ENCODE results near the gene JPH4. TPM values are rescaled to one million over a fixed set of nuclear protein-coding genes. Genes with fewer than 3 reads are reported as not detected.

The JPH4 gene
- polyA plus RNA-seq, 1 donor (not counting 4 experiments of a cell fraction or from before 2014, with no cell fraction given) = 0.01 TPM

DNA sequence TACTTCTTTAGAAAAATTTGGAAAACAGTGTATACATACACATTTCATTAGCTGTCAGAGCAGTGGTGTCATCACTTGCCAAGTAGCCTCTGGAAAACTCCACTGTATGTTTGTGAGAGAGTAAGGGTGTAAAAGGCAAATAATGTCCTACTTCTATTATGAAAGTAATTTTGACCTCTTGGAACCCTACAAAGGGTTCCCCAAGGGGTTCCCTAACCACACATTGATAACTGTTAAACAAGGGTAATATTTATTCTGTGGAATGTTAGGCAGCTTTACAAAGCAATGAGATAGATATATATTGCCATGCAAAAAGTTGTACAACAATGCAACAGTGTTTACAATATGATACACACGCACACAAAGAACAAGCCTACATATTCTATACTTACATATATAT, 38.9 kb upstream of the JPH4 start:
- Histone ChIP-seq H3K4me2 (ENCODE audit: control insufficient read depth, extremely low read depth, insufficient read depth, low read depth, low read length) (no peak overlapping the region), H2AFZ (ENCODE audit: control insufficient read depth, low read length) (no peak overlapping the region), H3K36me3 (ENCODE audit: control insufficient read depth in 2 of 2, extremely low read depth in 1 of 2, insufficient read depth in 2 of 2, low read length in 2 of 2) (no peaks in the 10 kb centered on the region), H3K9me1 (ENCODE audit: control insufficient read depth, extremely low read depth, insufficient read depth, low read length) (no peaks in the 10 kb centered on the region), H4K20me1 (ENCODE audit: control insufficient read depth, extremely low read depth, insufficient read depth, low read length) (no peaks in the 10 kb centered on the region), H3K9ac (ENCODE audit: control insufficient read depth, extremely low read depth, insufficient read depth, low read length) (no peak overlapping the region), H3K79me2 (ENCODE audit: control insufficient read depth, insufficient read depth, low read length) (no peaks in the 10 kb centered on the region), H3K27ac (ENCODE audit: control insufficient read depth, insufficient read depth, low read length) (no peak overlapping the region), H3K4me1 (ENCODE audit: control insufficient read depth, extremely low read depth, insufficient read depth, low read length) (no peaks in the 10 kb centered on the region), H3K27me3 (ENCODE audit: control insufficient read depth, extremely low read depth, insufficient read depth, low read length) (peaks cover 4% of the 10 kb centered on the region), H3K9me3 (ENCODE audit: control insufficient read depth, low read depth, low read length) (no peaks in the 10 kb centered on the region), H3K4me3 (ENCODE audit: control insufficient read depth in 2 of 3, extremely low read depth in 1 of 3, insufficient read depth in 2 of 3, low read depth in 1 of 3, low read length in 3 of 3) (no peak overlapping the region)
- no peak for FAIRE-seq
- TF ChIP-seq, protein P1, sequence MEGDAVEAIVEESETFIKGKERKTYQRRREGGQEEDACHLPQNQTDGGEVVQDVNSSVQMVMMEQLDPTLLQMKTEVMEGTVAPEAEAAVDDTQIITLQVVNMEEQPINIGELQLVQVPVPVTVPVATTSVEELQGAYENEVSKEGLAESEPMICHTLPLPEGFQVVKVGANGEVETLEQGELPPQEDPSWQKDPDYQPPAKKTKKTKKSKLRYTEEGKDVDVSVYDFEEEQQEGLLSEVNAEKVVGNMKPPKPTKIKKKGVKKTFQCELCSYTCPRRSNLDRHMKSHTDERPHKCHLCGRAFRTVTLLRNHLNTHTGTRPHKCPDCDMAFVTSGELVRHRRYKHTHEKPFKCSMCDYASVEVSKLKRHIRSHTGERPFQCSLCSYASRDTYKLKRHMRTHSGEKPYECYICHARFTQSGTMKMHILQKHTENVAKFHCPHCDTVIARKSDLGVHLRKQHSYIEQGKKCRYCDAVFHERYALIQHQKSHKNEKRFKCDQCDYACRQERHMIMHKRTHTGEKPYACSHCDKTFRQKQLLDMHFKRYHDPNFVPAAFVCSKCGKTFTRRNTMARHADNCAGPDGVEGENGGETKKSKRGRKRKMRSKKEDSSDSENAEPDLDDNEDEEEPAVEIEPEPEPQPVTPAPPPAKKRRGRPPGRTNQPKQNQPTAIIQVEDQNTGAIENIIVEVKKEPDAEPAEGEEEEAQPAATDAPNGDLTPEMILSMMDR (optimal IDR thresholded peaks at IDR 0.05 in 1 of 3, IDR thresholded peaks at IDR 0.05 in 1 of 3, conservative IDR thresholded peaks at IDR 0.05 in 1 of 3; ENCODE audit: extremely low read depth in 1 of 3, insufficient read depth in 2 of 3, low read length in 3 of 3) = no peak
- no peak for TF ChIP-seq EZH2 (IDR thresholded peaks at IDR 0.05; ENCODE audit: low read length)
- no peak for DNase-seq (ENCODE audit: low read depth, low spot score)
- dilution Hi-C loops (cut with MboI; ENCODE audit: extremely low pct_ligation_motif_present, low sequenced_read_pairs) = no loop called here

DNA sequence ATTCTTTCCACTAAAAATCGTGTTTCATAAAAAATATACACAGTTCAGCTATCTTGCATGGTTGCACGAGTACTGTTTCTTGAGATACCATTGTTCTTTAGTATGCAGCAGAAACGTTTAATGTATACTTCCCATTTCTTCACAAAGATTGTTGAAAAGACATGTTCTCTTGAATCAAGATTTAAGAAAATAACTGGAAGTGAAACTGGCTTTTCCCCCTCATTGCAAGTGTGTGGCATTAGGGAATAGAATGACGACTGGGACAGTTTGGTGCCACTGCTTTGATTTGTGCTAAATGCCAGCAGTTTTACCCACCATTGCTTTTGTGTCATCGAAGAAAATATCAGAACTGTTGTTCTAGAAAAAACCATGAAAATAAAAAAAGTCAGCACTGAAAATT, 37.3 kb upstream of the JPH4 start:
- Histone ChIP-seq H3K27ac (ENCODE audit: control insufficient read depth, insufficient read depth, low read length) (no peak overlapping the region), H4K20me1 (ENCODE audit: control insufficient read depth, extremely low read depth, insufficient read depth, low read length) (no peaks in the 10 kb centered on the region), H3K9me3 (ENCODE audit: control insufficient read depth, low read depth, low read length) (no peaks in the 10 kb centered on the region), H3K79me2 (ENCODE audit: control insufficient read depth, insufficient read depth, low read length) (no peaks in the 10 kb centered on the region), H3K9me1 (ENCODE audit: control insufficient read depth, extremely low read depth, insufficient read depth, low read length) (no peaks in the 10 kb centered on the region), H3K4me1 (ENCODE audit: control insufficient read depth, extremely low read depth, insufficient read depth, low read length) (no peaks in the 10 kb centered on the region), H3K36me3 (ENCODE audit: control insufficient read depth in 2 of 2, extremely low read depth in 1 of 2, insufficient read depth in 2 of 2, low read length in 2 of 2) (no peaks in the 10 kb centered on the region), H3K4me2 (ENCODE audit: control insufficient read depth, extremely low read depth, insufficient read depth, low read depth, low read length) (no peak overlapping the region), H3K4me3 (ENCODE audit: control insufficient read depth in 2 of 3, extremely low read depth in 1 of 3, insufficient read depth in 2 of 3, low read depth in 1 of 3, low read length in 3 of 3) (no peak overlapping the region), H3K9ac (ENCODE audit: control insufficient read depth, extremely low read depth, insufficient read depth, low read length) (no peak overlapping the region), H3K27me3 (ENCODE audit: control insufficient read depth, extremely low read depth, insufficient read depth, low read length) (peaks cover 4% of the 10 kb centered on the region), H2AFZ (ENCODE audit: control insufficient read depth, low read length) (no peak overlapping the region)
- FAIRE-seq (no peak), DNase-seq (ENCODE audit: low read depth, low spot score) (no peak)
- dilution Hi-C loops (cut with MboI; ENCODE audit: extremely low pct_ligation_motif_present, low sequenced_read_pairs) = no loop called here
- TF ChIP-seq, protein P1 (optimal IDR thresholded peaks at IDR 0.05 in 1 of 3, IDR thresholded peaks at IDR 0.05 in 1 of 3, conservative IDR thresholded peaks at IDR 0.05 in 1 of 3; ENCODE audit: extremely low read depth in 1 of 3, insufficient read depth in 2 of 3, low read length in 3 of 3) = no peak
- TF ChIP-seq EZH2 (IDR thresholded peaks at IDR 0.05; ENCODE audit: low read length) = no peak

Data from keratinocyte (primary cell).